ENCODE results near the gene VAPB.

GRCh38 chr20:58469616-58470015 is 80.6 kb downstream of the VAPB start:
- no peak for TF ChIP-seq POLR2A (IDR thresholded peaks at IDR 0.05; ENCODE audit: low read length)
- TF ChIP-seq GATA1 (IDR thresholded peaks at IDR 0.05; ENCODE audit: low read depth, low read length): no peak

Measured in erythroblast (primary cell).